ENCODE measurements around the gene E4F1. TPM values are rescaled to one million over a fixed set of nuclear protein-coding genes. Genes with fewer than 3 reads are reported as not detected.

Gene E4F1
- total RNA-seq, 1 donor from 2014 or later: 21.0 TPM

GRCh38 chr16:2211923-2212347 is 11.5 kb upstream of the E4F1 start:
- peaks cover 37% of the 10 kb centered on the region for H3K36me3 ChIP-seq
- no peaks in the 10 kb centered on the region for H3K9me3 ChIP-seq
- no peaks in the 10 kb centered on the region for H3K27me3 ChIP-seq (ENCODE audit: low read depth)
- peak; percentile 45 for DNase-seq
- TF ChIP-seq, protein P1, sequence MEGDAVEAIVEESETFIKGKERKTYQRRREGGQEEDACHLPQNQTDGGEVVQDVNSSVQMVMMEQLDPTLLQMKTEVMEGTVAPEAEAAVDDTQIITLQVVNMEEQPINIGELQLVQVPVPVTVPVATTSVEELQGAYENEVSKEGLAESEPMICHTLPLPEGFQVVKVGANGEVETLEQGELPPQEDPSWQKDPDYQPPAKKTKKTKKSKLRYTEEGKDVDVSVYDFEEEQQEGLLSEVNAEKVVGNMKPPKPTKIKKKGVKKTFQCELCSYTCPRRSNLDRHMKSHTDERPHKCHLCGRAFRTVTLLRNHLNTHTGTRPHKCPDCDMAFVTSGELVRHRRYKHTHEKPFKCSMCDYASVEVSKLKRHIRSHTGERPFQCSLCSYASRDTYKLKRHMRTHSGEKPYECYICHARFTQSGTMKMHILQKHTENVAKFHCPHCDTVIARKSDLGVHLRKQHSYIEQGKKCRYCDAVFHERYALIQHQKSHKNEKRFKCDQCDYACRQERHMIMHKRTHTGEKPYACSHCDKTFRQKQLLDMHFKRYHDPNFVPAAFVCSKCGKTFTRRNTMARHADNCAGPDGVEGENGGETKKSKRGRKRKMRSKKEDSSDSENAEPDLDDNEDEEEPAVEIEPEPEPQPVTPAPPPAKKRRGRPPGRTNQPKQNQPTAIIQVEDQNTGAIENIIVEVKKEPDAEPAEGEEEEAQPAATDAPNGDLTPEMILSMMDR (IDR thresholded peaks at IDR 0.05): no peak
- intact Hi-C loops (cut with DNase I): no loop called here
- ATAC-seq: no peak
- peaks cover 28% of the 10 kb centered on the region for H3K4me1 ChIP-seq
- peak overlapping the region; percentile 67 for H3K27ac ChIP-seq
- H3K4me3 ChIP-seq: no peak overlapping the region

GRCh38 chr16:2212362-2213324 is 10.7 kb upstream of the E4F1 start:
- no peaks in the 10 kb centered on the region for H3K9me3 ChIP-seq
- DNase-seq (peak; percentile 81), ATAC-seq (peak; percentile 5 to 24)
- H3K27ac ChIP-seq: peak overlapping the region; percentile 67
- no peaks in the 10 kb centered on the region for H3K27me3 ChIP-seq (ENCODE audit: low read depth)
- TF ChIP-seq, protein P1 (IDR thresholded peaks at IDR 0.05): no peak
- peaks cover 24% of the 10 kb centered on the region for H3K4me1 ChIP-seq
- peak overlapping the region; percentile 83 for H3K4me3 ChIP-seq
- H3K36me3 ChIP-seq: peaks cover 30% of the 10 kb centered on the region
- intact Hi-C loops (cut with DNase I): no loop called here

DNA sequence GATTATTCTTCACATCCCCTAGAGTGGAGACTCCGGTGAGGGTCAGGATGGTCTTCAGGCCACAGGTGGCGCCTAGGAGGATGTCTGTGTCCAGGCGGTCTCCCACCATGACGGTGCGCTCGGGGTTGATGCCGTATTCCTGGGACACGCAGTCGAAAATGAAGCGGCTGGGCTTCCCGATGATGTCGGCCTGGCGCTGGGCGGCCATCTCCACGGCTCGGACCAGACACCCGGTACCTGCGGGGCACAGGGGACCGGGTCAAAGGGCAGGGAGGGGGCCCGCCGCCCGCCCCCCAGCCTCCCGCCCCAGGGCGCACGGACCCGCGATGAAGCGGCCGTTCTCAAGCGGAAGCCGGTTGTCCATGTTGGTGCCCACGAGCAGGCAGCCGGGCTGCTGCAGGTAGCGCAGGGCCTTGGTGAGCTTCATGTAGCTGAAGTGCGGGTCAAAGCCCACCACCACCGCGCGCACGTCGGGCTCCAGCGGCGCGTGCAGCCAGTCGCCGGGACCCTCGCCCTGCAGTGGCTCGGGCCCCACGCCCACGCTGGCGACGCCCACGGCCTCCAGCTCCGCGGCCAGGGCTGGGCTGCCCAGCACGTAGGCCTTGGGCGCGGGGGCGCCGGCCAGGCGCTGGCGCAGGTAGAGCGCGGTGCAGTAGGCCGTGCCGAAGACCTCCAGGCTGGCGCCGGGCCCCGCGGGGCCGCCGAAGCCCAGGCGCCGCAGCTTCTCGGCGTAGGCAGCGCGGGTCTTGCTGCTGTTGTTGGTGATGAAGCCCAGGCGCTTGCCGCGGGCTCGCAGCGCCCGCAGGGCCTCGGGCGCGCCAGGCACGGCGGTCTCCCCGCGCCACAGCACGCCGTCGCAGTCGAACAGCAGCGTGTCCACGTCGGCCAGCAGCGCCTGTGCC is 9.3 kb upstream of the E4F1 start:
- H3K9me3 ChIP-seq: no peaks in the 10 kb centered on the region
- H3K36me3 ChIP-seq: peaks cover 16% of the 10 kb centered on the region
- intact Hi-C loops (cut with DNase I): no loop called here
- no peaks in the 10 kb centered on the region for H3K27me3 ChIP-seq (ENCODE audit: low read depth)
- TF ChIP-seq, protein P1 (IDR thresholded peaks at IDR 0.05): no peak
- peak overlapping the region; percentile 83 for H3K4me3 ChIP-seq
- peaks cover 24% of the 10 kb centered on the region for H3K4me1 ChIP-seq
- peak overlapping the region; percentile 91 for H3K27ac ChIP-seq
- ATAC-seq (no peak), DNase-seq (no peak)

GRCh38 chr16:2214719-2214968 is 8.7 kb upstream of the E4F1 start, which contains the start of gene PGP:
TSS of gene PGP (minus strand) at chr16:2214840. CDS start at chr16:2214777, 63 bp downstream.
- peak; percentile 94 to 96 for ATAC-seq
- H3K36me3 ChIP-seq: peaks cover 10% of the 10 kb centered on the region

GRCh38 chr16:2216330-2216729 is 7.1 kb upstream of the E4F1 start:
- ATAC-seq: no peak
- intact Hi-C loops (cut with DNase I): no loop called here
- Histone ChIP-seq H3K4me1 (peaks cover 24% of the 10 kb centered on the region), H3K36me3 (peaks cover 6% of the 10 kb centered on the region), H3K4me3 (no peak overlapping the region), H3K27me3 (ENCODE audit: low read depth) (no peaks in the 10 kb centered on the region), H3K9me3 (no peaks in the 10 kb centered on the region), H3K27ac (no peak overlapping the region)
- TF ChIP-seq, protein P1 (IDR thresholded peaks at IDR 0.05): no peak
- no peak for DNase-seq

More at GRCh38 chr16:2214719-2214968, 8.7 kb upstream of the E4F1 start, which contains the start of gene PGP:
- Histone ChIP-seq H3K9me3 (no peaks in the 10 kb centered on the region), H3K27me3 (ENCODE audit: low read depth) (no peaks in the 10 kb centered on the region), H3K27ac (peak within 1 kb of the TSS; percentile 96), H3K4me3 (peak within 1 kb of the TSS; percentile 83), H3K4me1 (peaks cover 24% of the 10 kb centered on the region)
- no peak for DNase-seq
- intact Hi-C loops (cut with DNase I): no loop called here
- TF ChIP-seq, protein P1 (IDR thresholded peaks at IDR 0.05): no peak

Data from lower lobe of right lung (tissue), 2 donors.